Common myeloid progenitor, CD34-positive (primary cell): Measurements from ENCODE around the gene MACROD2.

Experiments
- CTCF ChIA-PET: fragments of 350-600 bp; sonication (Branson Sonifier 250); formaldehyde crosslinking; loops from one replicate; lab custom pipeline; 2021; ENCODE audit warnings: antibody characterized with exemption; lab: Charles Lee
- POLR2A ChIA-PET: fragments of 350-600 bp; sonication (Branson Sonifier 250); formaldehyde crosslinking; loops from one replicate; lab custom pipeline; 2021; ENCODE audit warnings: antibody characterized with exemption; lab: Charles Lee
- DNase-seq, 3 donors: peaks; one replicate each; pipeline versions ENCODE4 v3.0.0 to v3.0.0-alpha.2; 2013
- H3K27ac ChIP-seq, 2 experiments: 1 replicate in 1 of 2; 2 replicates in 1 of 2; pipeline ENCODE4 v1.7.0; 2013; ENCODE audit warnings: inconsistent platforms in 2 of 2, low read length in 2 of 2, mild to moderate bottlenecking in 2 of 2, low read depth in 1 of 2, moderate library complexity in 1 of 2; ENCODE audit not compliant: severe bottlenecking in 2 of 2, insufficient read depth in 1 of 2, poor library complexity in 1 of 2
- H3K27me3 ChIP-seq, 5 experiments: replicated peaks in 2 of 5; 1 replicate in 3 of 5; 2 replicates in 2 of 5; pipeline versions ENCODE4 v1.6.1 to v1.7.0; 2013; ENCODE audit warnings: low read length in 4 of 5, mild to moderate bottlenecking in 2 of 5, moderate library complexity in 2 of 5, inconsistent platforms in 1 of 5; ENCODE audit not compliant: insufficient read depth in 5 of 5, control insufficient read depth in 4 of 5
- H3K36me3 ChIP-seq, 4 experiments: 1 replicate in 2 of 4; 2 replicates in 2 of 4; pipeline versions ENCODE4 v1.6.1 to v1.7.0; 2013; ENCODE audit warnings: low read length in 3 of 4, control low read depth in 1 of 4, mild to moderate bottlenecking in 1 of 4; ENCODE audit not compliant: control insufficient read depth in 4 of 4, insufficient read depth in 4 of 4
- H3K4me1 ChIP-seq, 4 experiments: 1 replicate in 3 of 4; 2 replicates in 1 of 4; pipeline versions ENCODE4 v1.6.1 to v1.7.1; 2013; ENCODE audit warnings: low read length in 3 of 4, mild to moderate bottlenecking in 3 of 4, control low read depth in 1 of 4, inconsistent platforms in 1 of 4, moderate library complexity in 1 of 4; ENCODE audit not compliant: control insufficient read depth in 4 of 4, insufficient read depth in 4 of 4; ENCODE audit errors: control extremely low read depth in 1 of 4
- H3K4me3 ChIP-seq, 7 experiments: 1 replicate in 4 of 7; 2 replicates in 3 of 7; pipeline versions ENCODE4 v1.5.1 to v1.7.0; 2013; ENCODE audit warnings: mild to moderate bottlenecking in 7 of 7, low read length in 6 of 7, moderate library complexity in 6 of 7, inconsistent platforms in 2 of 7, low read depth in 2 of 7, control low read depth in 1 of 7; ENCODE audit not compliant: insufficient read depth in 4 of 7, control insufficient read depth in 1 of 7; ENCODE audit errors: extremely low read depth in 1 of 7
- H3K9me3 ChIP-seq, 5 experiments: 1 replicate in 4 of 5; 2 replicates in 1 of 5; pipeline versions ENCODE4 v1.6.1 to v1.7.1; 2013; ENCODE audit warnings: low read length in 4 of 5, mild to moderate bottlenecking in 2 of 5, inconsistent platforms in 1 of 5, low read depth in 1 of 5, moderate library complexity in 1 of 5; ENCODE audit not compliant: control insufficient read depth in 4 of 5, insufficient read depth in 2 of 5; ENCODE audit errors: control extremely low read depth in 1 of 5
- WGBS: methylation state at CpG from one replicate; pipeline ENCODE4 v1.1.5; 2013; ENCODE audit not compliant: insufficient coverage; 5-methylcytosine and 5-hydroxymethylcytosine counted together

The MACROD2 gene

GRCh38 chr20:14155361-14155760 is 160.0 kb downstream of the MACROD2 start:
- Histone ChIP-seq H3K4me1 (no peaks in the 10 kb centered on the region), H3K9me3 (peaks cover 0 to 2% (median 0%) of the 10 kb centered on the region in 5 experiments), H3K27ac (no peak overlapping the region), H3K27me3 (no peaks in the 10 kb centered on the region), H3K36me3 (no peaks in the 10 kb centered on the region), H3K4me3 (no peak overlapping the region)
- ChIA-PET POLR2A (no interaction called here), CTCF (no interaction called here)
- no peak for DNase-seq
- WGBS = no CpG with 5 or more reads among the region's 2 CpGs

- ChIA-PET POLR2A (no interaction called here), CTCF (no interaction called here)
- H3K4me3 ChIP-seq = no peak overlapping the region
- H3K4me1 ChIP-seq = no peaks in the 10 kb centered on the region
- H3K9me3 ChIP-seq = peaks cover 0 to 16% (median 6%) of the 10 kb centered on the region in 5 experiments
- no peaks in the 10 kb centered on the region for H3K36me3 ChIP-seq
- no peak for DNase-seq
- no CpG with 5 or more reads among the region's 4 CpGs for WGBS
- H3K27me3 ChIP-seq = no peaks in the 10 kb centered on the region
- H3K27ac ChIP-seq = no peak overlapping the region
Observed at GRCh38 chr20:14178528-14178927, 183.2 kb downstream of the MACROD2 start.

GRCh38 chr20:14178952-14179351 is 183.6 kb downstream of the MACROD2 start:
- Histone ChIP-seq H3K27me3 (no peaks in the 10 kb centered on the region), H3K4me3 (no peak overlapping the region), H3K9me3 (peaks cover 0 to 14% (median 6%) of the 10 kb centered on the region in 5 experiments), H3K4me1 (no peaks in the 10 kb centered on the region), H3K27ac (no peak overlapping the region), H3K36me3 (no peaks in the 10 kb centered on the region)
- DNase-seq = no peak
- POLR2A ChIA-PET = no interaction called here
- CTCF ChIA-PET = no interaction called here

- Histone ChIP-seq H3K27ac (no peak overlapping the region), H3K36me3 (no peaks in the 10 kb centered on the region), H3K4me1 (no peaks in the 10 kb centered on the region), H3K27me3 (no peaks in the 10 kb centered on the region), H3K9me3 (no peaks in the 10 kb centered on the region), H3K4me3 (no peak overlapping the region)
- ChIA-PET CTCF (no interaction called here), POLR2A (no interaction called here)
- no CpG with 5 or more reads among the region's 1 CpG for WGBS
- peak in 1 of 3 donors; percentile 2 for DNase-seq
Observed at GRCh38 chr20:14189794-14190402, 194.6 kb downstream of the MACROD2 start.

- DNase-seq = no peak
- no peak overlapping the region for H3K27ac ChIP-seq
- ChIA-PET POLR2A (no interaction called here), CTCF (no interaction called here)
- H3K4me1 ChIP-seq = no peaks in the 10 kb centered on the region
- H3K27me3 ChIP-seq = no peaks in the 10 kb centered on the region
- no peaks in the 10 kb centered on the region for H3K36me3 ChIP-seq
- H3K4me3 ChIP-seq = no peak overlapping the region
- no peaks in the 10 kb centered on the region for H3K9me3 ChIP-seq
Observed at GRCh38 chr20:14191559-14191958, 196.2 kb downstream of the MACROD2 start.

- H3K27ac ChIP-seq = no peak overlapping the region
- no peaks in the 10 kb centered on the region for H3K27me3 ChIP-seq
- WGBS = 84% methylated on average over 4 of the region's 4 CpGs
- ChIA-PET POLR2A (no interaction called here), CTCF (no interaction called here)
- no peaks in the 10 kb centered on the region for H3K9me3 ChIP-seq
- DNase-seq = no peak
- no peaks in the 10 kb centered on the region for H3K4me1 ChIP-seq
- H3K4me3 ChIP-seq = no peak overlapping the region
- no peaks in the 10 kb centered on the region for H3K36me3 ChIP-seq
Observed at GRCh38 chr20:14193443-14193842, 198.1 kb downstream of the MACROD2 start.

- WGBS = 100% methylated on average over 1 of the region's 2 CpGs
- CTCF ChIA-PET = no interaction called here
Observed at GRCh38 chr20:14193885-14194284, 198.6 kb downstream of the MACROD2 start.

More at GRCh38 chr20:14193885-14194284, 198.6 kb downstream of the MACROD2 start:
- Histone ChIP-seq H3K4me3 (no peak overlapping the region), H3K36me3 (no peaks in the 10 kb centered on the region), H3K9me3 (no peaks in the 10 kb centered on the region), H3K27ac (no peak overlapping the region), H3K27me3 (no peaks in the 10 kb centered on the region), H3K4me1 (no peaks in the 10 kb centered on the region)
- POLR2A ChIA-PET = no interaction called here
- no peak for DNase-seq
